ENCODE results near the gene GBGT1.

The GBGT1 gene

GRCh38 chr9:133162861-133163503 is 732 bp downstream of the GBGT1 start:
- no peak for DNase-seq (ENCODE audit: low read depth, low spot score)

- no peak for DNase-seq (ENCODE audit: low read depth, low spot score)
Measured at GRCh38 chr9:133161547-133161950, 2.2 kb downstream of the GBGT1 start.

DNA sequence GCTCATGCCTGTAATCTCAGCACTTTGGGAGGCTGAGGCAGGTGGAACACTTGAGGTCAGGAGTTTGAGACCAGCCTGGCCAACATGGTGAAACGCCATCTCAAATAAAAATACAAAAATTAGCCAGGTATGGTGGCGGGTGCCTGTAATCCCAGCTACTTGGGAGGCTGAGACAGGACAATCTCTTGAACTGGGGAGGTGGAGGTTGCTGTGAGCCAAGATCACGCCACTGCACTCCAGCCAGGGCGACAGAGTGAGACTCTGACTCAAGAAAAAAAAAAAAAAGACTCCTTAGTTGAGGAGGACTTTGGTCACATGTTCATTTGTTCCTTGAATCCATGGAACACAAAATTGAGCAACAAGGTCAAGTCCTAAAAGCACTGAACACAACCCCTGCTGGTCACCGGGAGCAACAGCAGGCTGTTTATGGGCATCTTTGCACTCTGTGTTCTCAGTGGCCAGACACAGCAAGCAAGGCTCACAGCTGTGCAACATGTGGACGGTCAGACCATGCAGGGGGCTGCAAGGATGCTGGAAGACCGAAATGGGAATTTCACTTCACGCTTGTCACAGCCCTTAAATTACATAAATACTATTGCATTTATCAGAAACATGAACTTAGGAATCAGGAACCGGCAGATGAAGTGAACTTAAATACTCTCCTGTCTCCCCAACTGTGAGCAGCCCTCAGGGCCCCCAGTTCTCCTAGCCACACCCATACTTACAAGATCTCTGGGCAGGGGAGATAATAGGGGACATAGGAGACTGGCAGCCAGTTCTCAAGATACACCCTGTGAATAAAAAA is 2.8 kb downstream of the GBGT1 start:
- DNase-seq (ENCODE audit: low read depth, low spot score), result no peak

GRCh38 chr9:133158695-133159094 is 5.0 kb downstream of the GBGT1 start:
- DNase-seq (ENCODE audit: low read depth, low spot score), result no peak

GRCh38 chr9:133155156-133155555 is 8.6 kb downstream of the GBGT1 start:
- no peak for DNase-seq (ENCODE audit: low read depth, low spot score)

DNA sequence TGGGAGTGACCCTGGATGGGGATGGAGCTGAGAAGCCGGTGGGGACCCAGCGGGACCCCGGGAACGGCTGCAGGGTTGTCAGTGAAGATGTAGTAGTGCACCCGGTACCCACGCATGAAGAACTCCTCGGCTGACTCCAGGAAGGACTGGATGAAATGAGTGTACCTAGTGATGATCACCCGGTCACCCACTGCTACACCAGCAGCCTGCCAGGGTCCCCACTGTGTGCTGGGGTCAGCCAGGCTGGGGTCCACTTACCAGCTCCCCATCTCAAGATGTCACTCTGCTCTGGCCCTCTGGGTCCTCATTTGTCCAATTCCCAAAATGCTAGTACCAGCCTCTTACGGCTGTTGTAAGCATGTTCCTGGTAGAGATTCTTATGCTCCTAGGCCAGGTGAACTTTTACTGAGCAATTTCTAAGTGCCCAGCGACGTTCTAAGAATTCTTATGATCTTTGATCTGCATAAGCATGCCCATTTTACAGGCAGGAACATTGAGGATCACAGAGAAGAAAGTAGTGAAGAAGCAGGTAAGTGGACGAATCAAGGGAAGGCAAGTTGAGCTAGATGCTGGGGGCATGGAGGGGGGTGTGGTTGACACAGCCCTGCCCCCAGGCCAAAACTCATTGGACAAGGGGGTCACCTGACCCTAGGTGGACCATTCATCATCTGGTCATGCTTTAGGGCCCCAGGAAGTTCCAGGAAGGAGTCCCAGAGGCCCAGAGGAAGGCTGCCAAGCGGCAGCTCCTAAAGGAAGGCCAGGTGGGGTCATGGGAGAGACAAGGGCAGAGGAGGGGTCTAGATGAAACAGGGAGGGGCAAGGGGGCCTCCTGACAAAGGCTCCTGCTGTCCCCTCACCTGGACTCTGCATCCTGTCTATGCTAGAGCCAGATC is 9.4 kb downstream of the GBGT1 start:
- DNase-seq (ENCODE audit: low read depth, low spot score), result no peak

DNA sequence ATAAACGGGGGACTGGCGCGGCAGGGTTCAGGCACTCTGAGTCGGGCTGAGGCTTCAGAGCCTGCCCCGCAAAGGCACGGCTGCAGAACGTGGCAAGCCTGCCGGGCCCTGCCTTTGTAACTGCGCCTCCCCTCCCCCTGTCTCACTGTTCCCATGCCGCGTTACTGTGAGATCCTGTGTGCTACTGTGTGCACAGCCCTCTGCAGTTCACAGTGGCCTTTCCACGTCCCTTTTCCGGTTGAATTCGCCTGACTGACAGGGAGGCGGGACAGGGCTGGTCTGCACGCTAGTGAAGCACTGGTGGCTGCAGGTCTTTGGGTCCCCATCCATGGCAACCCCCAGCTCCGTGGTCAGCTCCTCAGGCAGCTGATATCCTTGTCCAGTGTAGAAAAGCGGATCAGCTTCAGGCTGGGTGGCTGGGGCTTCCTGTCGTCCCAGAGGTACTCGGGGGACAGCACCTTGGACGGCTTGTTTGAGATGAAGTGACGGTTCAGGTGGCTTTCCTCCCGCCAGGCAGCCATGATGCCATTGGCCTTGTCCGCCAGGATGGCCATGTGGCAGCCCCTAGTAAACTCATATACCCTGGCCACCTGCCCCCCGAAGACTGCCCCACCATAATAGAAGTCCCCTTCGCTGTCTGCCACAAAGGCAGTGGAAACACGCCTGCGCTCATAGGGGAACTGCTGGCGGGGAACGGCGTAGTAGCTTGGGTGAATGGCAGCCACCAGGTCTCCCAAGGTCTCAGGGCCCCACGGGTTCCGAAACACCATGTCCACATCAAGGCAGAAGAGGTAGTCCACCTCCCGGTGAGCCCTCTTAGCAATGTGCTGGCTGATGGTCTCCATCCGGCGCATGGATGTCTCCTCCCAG is 10.3 kb downstream of the GBGT1 start:
- DNase-seq (ENCODE audit: low read depth, low spot score), result no peak

GRCh38 chr9:133151601-133152525 is 11.9 kb downstream of the GBGT1 start:
- no peak for DNase-seq (ENCODE audit: low read depth, low spot score)

DNA sequence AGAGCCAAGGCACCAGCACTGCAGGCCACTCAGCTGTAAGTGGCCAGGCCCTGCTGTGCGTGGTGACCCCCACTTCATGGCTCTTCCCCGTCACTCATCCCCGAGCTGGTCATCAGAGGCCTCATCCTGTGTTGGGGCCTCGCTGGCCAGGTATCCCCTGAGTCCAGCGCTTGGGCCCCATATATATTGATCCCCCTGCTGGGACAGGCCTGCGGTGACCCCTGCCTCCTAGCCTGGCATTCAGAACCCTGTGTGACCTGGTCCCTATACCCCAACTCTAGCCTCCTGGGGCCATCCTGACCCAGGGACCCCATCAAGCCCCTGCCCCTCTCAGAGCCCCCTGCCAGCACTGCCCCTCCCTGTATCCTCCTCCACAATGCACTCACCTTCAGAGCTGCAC is 12.7 kb downstream of the GBGT1 start:
- no peak for DNase-seq (ENCODE audit: low read depth, low spot score)

GRCh38 chr9:133149130-133150015 is 14.3 kb downstream of the GBGT1 start:
- no peak for DNase-seq (ENCODE audit: low read depth, low spot score)

DNA sequence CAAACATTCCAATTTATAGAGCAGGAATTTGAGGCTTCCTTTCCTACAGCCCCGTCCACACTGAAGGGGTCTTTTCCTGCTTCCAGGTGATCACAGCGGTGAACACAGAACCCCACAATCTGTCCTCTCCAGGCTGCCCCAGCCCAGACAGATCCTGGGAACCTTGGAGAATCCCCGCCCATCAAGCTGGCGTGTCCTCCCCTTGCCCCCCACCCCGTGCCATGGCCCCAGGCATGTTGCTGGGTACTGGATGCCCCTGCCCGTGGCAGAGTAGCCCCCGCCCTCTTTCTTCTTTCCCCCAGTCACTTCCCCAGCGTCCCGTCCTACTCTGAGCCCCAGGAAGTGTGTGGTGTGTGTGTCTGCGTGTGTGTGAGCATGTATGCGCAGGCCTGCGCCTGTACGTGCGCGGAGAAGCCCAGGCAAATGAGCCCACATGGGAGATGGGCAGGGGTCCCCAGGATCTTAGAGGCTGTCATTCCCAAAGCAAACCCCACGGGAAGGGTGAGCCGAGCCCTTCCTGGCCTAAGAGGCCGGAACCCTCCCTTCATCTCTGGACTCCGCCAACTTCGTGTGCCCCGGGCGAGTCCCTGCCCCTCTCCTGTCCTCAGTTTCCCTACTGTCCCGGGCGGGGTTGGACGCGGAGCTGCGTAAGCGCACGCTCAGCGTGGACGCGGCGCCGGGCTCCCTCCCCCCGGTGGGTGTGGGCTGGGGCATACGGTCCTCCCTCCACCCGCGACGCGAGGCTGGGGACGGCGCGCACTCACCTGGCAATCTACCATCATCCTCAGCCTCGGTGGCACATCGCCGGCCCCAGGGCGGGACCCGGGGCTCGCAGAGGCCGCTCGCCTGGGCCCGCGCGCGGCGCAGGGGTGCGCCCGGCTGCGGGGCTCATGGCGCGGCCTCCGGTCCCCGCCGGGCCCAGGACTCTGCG is 15.2 kb downstream of the GBGT1 start:
- no peak for DNase-seq (ENCODE audit: low read depth, low spot score)

DNA sequence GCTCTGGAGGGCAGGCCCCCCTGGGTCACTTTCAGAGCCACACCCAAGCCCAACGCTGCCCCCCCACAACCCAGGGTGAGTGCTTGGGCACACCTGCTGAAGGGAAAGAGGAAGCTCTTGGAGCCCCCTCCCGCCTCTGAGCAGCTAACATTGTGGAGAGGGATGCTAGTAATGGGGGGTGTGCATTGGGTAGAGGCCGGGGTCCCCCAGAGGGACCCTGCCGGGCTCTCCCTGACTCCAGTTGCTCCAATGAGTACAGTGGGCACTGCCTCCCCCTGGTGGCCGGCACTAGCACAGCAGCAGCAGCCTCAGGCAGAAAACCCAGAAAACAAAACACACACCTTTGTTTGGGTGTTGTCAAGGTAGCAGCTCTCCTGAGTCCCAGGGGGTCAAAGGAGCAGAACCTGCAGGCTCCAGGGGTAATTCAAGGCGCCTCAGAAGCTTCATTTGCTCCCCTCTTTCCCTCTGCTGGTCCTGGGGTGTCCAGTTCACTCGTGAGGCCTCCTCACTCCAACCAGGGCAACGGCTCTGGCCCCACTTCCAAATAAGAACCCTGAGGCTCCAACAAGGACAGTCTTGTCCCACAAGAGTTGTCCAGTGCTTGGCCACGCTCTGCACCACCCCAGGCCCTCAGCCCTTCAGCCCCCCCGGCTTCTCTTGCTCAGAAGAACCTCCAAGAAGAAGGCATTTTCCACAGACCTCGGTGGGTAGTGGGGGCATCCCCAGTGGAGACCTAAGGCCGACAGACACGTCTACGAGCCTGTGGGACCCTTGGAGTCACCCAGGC is 16.1 kb downstream of the GBGT1 start:
- DNase-seq (ENCODE audit: low read depth, low spot score), result no peak

DNA sequence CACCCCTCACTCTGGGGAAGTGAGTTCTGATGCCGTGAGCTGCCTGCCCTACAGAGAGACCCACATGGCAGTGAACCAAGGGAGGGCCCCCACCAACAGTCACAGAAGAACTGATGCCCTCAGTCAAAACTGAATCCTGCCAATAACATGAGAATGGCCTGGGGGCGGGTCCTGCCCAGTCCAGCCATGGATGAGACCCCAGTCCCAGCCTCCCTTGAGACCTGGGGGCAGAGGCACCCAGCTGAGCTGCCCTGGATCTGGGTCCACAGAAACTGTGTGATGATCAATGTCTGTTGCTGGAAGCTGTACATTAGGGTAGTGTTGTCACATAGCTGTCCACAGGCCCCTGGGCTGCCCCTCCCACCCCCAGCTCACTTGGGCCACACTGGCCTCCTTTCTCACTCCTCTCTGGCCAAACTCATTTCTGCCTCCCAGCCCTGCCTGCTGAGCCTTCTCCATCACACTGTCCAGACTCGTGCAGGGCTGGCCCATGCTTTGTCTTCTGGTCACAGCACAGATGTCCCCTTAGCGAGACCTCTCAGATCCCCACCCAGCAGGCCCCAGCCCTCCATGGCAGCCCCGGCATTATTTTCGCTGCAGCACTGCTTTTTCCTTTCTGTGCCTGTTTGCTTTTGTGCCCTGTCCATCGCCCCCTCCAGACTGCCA is 16.8 kb downstream of the GBGT1 start:
- DNase-seq (ENCODE audit: low read depth, low spot score), result no peak

- DNase-seq (ENCODE audit: low read depth, low spot score), result no peak
Measured at GRCh38 chr9:133144904-133145851, 18.5 kb downstream of the GBGT1 start.

DNA sequence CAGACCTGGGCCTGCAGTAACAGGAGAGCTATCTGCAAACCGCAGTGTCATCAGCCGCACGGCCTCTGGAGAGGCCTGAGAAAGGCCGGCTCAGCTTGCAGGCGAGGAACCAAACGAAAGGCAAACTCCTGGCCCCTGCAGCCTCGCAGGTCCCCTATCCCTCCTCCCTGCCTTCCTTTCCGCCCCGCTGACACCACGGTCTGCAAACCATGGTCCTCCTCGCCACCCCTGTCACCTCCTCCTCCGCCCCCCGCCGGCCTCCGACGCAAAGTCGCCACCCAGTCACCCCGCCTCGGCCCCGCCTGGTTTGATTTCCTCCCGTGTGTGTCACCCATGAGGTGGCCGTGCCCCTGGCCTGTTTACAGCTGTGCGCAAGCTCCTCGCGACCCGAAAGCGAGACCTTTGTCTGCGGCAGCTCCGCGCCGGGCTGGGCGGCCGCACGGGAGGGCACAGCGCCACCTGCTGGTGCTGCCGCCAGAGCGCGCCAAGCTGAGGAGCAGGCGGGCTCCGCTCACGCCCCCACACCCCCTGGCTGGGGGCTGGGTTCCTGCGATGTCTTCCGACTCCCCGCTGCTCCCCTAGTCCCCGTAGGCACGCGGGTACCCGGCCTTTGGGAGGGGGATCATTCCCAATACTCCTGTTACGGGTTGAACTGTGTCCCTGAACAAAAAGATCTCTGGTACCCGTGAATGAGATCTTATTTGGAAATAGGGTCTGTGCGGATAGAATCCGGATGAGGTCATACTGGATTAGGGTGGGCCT is 19.4 kb downstream of the GBGT1 start:
- DNase-seq (ENCODE audit: low read depth, low spot score), result no peak

Data from smooth muscle cell of the brain vasculature (primary cell).